ENCODE results near the gene MTNR1B. TPM values are rescaled to one million over a fixed set of nuclear protein-coding genes. Genes with fewer than 3 reads are reported as not detected.

Gene MTNR1B
- polyA plus RNA-seq (2013, experiment 1 of 2; ENCODE audit: insufficient read length), result not detected
- polyA plus RNA-seq (2013, experiment 2 of 2; ENCODE audit: insufficient read length), result not detected

DNA sequence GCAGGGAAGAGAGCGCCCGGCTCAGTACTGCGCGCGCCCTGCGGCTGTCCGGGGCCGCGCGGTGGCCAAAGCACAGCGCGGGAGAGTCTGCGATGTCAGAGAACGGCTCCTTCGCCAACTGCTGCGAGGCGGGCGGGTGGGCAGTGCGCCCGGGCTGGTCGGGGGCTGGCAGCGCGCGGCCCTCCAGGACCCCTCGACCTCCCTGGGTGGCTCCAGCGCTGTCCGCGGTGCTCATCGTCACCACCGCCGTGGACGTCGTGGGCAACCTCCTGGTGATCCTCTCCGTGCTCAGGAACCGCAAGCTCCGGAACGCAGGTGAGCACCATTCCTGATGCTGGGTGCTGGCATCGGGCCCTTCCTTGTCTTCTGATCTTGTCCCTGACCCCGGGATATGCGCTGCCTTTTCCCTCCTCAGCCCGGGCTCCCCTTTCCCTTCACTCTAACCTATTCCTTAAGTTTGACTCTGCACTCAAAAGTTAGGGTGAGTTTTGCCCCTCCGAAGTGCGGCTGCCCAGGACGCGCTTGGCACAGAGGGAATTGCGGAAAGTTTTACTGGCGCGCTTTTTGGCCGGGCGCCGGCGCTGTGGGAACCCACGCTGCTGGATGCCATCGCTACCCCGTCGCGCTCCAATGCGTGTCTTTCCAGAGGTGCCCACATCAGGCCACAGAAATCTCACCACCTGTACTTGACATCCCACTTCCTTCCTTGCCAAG is at the start of gene MTNR1B:
TSS of gene MTNR1B (plus strand) at position 18 of the 714 bp plus-strand sequence. CDS start at position 93, 75 bp downstream.
- DNase-seq, result no peak

DNA sequence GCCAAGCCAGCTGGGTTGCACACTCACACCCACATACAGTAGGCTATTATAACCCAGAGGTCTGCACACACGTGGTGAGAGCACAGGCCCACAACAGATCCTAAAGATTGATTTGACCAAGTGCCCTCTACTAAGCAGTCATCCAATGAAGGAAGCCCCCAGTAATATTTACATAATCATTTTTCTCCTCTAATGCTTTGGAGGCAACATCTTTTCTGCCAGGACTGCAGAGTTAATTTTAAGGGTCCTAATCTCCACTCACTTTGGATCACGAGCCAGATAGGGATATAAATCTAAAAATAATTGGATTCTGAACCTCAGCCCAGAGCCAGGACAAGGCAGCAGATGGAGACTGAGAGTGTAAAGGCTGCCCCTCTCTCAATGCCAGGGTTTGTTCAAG is 49.1 kb upstream of the MTNR1B start:
- DNase-seq, result no peak

DNA sequence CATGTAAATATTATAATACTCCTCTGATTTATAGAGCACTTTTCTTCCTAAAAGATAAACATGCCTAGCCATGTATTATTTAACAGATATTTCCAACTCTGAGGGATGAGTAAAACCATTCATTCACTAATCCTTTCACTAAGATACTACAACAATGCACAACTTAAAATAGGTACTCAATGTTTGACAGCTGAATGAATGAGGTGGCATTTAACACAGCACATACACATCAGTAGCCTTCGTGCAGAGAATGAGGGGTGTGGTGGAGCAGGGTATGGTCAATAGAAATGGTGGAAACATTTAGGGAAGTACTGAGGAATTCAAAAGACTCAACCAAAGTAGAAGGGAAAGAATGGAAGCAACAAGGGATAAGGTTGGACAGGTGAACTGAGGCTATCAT is 46.7 kb upstream of the MTNR1B start:
- no peak for DNase-seq

DNA sequence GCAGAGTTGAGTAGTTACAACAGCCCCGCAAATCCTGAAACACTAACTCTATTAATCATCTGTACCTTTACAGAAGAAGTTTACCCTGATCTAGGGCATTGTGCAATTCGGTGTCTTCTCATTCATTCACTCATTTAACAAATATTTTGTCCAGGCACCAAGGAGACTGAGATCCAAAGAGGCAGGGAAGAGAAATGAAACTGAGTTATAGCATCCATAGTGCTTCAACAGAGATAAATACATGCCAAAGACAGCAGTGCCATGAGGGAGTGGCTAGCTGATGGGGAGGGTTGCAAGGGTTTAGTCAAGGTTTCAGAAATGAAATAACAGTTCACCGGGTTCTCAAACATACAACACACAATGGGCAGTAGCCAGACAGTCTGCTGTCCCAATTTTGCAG is 40.2 kb upstream of the MTNR1B start:
- DNase-seq, result no peak

DNA sequence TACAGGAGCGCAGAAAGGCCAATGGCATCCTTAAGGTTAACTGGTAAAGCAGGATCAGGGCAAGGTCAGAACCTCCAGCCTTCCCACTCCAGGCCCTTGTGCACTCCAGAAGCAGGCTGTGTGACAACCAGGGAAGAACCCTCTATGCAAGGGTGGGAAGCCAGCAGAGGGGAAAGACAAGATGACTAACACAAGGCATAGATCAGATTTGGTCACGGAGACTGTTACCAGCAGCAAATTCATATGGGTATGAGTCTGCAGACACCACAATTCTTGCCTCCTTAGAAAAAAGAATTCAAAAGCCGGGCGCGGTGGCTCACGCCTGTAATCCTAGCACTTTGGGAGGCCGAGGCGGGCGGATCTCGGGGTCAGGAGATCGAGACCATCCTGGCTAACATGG is 39.8 kb upstream of the MTNR1B start:
- no peak for DNase-seq

DNA sequence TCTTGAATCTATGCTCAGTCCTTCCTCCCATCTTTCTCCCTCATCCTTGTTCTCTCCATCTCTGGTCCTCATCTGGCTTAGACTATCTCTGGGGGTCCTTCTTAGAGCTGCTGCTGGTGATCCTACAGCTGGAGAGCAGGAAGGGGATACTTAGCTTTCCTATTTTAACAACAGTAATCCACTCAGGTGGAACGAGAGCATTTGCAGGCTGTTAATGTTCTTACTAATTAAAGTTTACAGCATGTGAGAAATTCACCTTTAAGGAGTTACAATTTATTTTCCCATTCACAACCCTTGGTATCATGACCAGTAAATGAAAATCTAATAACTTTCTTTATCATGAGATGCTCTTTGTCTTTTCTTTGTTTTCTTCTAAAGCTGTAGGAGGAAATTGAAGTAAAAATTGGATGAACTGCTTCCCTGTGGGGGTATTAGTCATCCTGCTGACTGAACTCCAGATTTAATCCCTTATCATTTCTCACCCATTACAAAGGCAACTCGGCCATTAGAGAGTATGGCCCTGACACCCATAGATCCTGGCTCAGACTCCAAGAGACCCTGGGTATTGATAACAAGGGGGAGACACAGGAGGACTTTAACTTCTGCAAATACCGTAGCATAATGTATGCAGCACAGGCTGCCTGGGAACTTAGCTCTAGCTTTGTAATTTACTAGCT is 37.6 kb upstream of the MTNR1B start:
- no peak for DNase-seq

DNA sequence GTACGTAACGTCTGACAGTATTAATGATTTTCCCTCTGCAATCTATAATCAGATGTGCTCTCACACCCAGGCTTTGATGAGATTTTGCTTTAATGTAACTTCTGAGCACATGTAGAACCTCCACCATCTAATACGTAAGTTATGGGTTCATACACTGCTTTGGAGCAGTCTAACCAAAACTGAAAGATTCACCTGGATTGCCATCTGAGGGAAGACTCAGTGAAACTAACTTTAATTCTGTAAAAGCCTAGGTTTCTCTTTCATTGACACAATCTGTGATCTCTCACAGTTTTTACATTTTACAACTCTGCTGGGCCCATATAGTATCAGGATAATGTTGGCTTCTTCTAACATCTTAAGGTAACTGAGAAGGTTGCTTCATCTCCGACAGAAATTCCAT is 30.1 kb upstream of the MTNR1B start:
- no peak for DNase-seq

DNA sequence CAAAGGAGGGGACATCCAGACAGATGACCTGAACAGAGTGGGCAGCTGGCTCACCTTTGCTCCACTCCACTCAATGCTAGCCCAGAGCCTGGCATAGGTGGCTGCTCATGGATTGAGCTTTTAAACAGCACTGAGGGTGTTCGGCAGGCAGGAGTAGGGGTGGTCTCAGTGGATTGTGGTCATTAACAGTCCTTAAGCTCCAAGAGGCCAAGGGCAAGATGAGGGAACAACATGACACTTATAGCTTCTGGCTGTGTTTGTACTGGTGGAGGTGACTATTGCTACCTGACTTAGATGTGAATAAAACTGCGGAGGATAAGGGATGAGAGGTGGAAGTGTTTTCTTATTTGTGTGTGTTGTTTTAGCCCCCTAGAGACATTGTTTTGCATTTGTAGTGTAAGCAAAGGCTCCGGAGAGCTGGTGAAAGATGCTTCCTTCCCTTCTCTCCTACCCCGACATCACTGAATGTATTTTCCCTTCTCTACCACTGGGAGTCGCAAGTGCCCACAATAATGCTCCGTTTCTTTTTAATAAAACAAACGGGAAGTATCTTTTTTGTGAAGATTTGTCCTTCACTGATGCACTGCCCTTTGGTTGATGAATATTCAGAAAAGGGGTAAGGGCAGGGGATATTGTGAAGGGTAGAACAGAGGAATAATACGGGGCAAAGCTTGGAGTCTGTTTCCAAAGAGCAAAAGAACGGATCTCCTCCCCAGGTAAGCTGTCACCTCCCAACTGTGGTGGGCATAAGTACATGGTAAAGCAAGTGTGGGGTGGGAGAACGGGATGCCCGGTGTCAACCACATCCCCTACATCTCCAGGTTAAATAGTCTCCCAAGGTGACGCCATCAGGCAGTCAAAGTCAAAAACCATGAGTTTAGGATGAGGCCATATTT is 27.5 kb upstream of the MTNR1B start:
- peak; percentile 23 for DNase-seq

DNA sequence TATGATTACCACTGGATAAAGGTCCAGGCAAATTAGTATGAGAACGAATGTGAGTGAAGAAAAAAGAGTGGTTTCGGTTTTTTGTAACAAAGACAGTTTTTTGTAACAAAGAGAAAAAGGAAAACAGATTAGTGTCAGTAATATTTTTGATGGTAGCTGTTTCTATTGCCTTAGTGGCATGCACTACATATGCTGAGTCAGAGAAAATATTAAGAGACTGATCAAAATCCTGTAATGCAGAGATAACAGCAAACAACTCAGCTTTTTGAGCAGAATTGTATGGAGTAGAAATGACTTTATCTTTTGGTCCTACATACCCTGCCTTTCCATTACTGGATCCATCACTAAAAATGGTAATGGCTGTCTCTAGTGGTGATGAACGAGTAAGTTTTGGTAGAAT is 22.7 kb upstream of the MTNR1B start:
- DNase-seq, result no peak

DNA sequence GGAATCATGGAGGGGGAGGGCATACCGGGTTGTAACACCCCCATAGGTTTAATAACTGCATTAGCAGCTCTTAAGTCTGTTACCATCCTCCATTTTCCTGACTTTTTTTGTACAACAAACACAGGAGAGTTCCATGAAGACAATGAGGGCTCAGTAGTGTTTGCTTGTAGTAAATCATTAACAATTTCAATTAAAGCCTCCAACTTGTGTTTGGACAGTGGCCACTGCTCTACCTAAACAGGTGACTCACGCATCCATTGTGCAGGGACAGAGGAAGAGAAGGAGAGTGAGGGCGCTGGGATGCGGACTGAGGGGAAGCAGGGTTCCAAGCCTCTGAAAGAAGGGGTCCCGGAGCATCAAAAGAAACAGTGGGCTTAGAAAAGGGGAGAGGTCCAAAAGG is 21.3 kb upstream of the MTNR1B start:
- no peak for DNase-seq

DNA sequence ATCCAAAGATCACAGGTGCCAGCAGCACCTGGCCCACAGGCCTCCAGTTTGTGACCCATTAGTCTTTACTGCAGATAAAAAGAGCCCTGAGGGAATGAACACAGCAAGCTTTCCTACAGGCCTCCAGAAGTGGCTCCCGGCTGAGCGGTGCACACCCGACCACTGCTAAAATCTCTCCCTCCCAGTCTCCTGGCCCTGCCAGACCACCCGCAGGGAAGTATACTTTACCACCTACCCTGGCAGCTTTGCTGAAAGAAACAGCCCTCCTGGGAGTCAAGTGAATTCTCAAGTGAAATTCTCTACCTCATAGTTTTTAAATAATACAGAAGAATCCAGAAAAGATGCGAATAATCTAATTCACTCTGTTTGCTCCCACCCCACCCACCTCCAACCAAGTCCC is 15.4 kb upstream of the MTNR1B start:
- no peak for DNase-seq

DNA sequence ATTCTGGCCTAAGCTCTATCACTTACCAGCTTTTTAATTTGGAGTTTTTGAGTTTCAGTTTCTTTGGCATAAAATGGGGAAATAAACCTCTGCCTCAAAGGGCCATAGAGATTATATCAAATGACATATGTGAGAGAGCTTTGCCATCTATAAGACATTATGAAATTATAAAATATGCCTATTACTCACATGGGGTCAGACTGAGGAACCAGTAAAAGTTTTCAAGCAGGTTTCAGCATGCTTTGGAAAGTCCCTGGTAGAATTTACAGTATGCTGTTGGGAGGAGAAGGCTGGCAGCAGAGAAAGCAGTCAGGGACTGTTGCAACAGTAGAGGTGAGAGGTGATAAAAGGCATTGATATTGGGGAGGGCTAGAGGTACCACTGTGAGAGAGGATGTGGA is 13.6 kb upstream of the MTNR1B start:
- no peak for DNase-seq

DNA sequence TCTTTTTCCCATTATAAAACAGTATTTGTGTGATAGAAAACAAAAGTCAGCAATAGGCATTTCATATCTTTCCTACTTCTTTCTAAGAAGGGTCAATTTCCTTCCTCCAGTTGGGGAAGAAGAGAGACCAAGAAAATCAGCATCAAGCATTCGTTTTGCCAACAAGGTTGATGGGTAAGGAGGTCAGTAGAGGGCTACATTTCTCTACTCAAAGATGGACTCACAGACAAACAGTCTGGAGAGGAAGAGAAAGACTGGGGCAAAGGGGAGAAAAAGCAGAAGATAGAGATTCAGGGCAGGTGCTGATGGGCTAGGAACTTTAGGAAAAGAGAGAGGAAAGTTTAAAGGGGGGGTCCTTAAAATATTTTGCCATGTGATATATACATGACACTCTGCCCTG is 8.6 kb upstream of the MTNR1B start:
- no peak for DNase-seq

DNA sequence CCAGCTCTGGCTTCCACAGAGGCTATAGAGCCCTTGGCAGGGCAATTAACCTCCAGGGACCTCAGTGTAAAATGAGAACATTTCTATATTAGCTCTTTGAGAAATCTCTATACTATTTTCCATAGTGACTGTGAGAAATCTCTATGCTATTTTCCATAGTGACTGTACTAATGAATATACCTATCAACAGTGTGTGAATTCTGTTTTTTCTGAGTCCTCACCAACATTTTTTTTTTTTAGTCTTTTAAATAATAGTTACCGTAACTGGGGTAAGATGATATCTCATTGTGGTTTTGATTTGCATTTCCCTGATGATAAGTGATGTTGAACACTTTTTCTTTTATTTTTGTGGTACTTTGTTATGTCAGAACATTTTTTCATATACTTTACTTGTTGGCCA is 7.0 kb upstream of the MTNR1B start:
- DNase-seq, result no peak

DNA sequence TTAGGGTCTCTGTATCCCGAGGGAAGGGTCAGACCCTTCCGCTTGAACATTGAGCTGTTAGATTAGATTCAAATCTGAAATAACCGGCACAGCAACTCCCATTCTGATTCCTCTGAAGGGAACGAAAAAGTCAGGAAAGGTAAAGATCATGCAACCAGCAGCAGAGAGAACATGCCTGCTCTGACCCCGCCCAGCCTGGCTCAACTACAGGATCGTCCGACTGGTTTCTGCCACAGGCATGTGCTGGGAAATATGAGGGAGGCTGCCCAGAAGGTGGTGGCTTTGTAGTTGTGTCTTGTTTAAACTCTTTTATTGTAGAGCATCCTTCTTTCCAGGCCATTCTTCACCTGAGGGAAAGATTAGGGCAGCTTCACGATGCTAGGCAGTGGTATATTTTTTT is 5.0 kb upstream of the MTNR1B start:
- no peak for DNase-seq

DNA sequence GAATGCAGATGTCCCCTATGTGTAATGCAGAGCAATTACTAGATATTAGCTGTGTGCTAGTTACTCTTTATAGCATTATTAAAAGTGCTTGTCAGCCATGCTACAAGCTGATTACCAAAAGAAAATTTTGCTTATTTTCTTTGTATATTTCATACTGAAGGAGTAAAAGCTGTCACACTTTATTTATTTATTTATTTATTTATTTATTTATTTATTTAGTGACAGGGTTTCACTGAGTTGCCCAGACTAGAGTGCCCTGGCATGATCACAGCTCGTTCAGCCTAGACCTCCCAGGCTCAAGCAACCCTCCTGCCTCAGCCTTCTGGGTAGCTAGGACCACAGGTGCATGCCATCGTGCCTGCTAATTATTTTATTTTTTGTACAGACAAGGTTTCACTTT is 4.3 kb upstream of the MTNR1B start:
- no peak for DNase-seq

DNA sequence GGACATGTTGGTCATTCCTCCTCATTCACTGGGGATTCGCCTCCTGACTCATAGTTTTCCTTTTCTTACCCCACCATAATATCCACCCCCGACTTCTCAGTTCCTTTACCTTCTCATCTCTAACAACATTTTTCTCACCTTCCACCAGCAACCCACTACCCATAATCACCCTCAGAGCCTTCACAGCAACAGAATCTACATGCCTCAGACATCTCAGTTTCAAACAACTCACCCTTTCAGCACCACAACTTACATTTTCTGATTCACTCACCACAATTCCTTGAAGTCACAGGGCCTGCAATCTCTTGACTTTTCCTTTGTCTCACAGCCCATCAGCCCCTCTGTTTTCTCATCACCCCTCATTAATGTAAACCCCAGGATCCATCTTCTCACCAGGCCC is 2.3 kb upstream of the MTNR1B start:
- DNase-seq, result no peak

DNA sequence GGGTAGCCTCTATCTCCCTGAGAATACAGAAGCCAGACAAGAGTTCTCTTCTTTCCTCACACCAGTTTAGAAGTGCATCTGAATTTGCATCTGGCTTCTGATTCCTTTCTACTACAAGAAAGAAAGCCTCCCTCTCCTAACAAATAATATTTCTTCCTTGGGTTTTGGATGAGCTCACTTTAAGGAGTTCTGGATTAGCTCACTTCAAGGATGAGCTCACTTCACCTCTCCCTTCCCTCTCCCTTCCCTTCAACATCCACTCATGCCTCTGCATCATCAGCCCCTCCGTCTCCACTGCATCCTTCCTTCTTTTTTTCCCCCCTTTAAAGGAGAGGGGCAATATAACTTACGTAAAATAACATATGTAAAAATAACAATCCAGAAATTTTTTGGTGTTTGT is 1.6 kb upstream of the MTNR1B start:
- DNase-seq, result no peak

DNA sequence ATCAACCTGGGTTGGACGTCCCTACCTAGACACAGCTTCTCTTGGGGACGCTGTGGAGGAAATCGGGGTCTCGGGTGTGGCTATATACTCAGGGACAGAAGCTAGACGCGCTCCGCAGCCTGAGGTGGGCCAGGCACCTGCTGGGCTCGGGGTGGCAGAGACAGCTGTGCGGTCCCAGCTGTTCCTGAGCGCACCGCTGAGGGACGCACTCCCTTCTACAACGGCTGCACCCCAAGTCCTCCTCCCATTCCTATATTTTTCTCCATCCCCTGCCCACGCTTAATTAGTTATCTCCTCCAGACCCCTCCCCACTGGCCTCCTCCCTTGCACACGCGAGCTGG is 188 bp upstream of the MTNR1B start:
- DNase-seq, result no peak

DNA sequence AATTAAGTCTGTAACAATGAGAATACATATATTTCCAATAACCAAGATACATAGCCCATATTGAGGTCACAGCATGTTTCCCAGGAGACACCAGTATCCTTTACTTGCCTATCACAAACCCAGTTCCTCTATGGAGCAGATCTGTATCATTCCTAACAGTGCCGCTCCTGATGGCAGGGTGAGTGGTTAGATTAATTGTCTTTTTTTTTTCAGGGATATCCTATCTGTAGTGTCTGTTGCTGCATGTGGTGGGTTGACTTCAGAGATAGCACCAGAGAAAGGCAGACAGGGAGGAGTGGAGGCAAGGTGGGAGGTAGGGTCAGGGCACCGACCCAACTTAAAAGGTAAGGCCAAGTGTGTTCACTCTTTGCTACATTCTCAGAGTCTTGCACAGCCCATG is 2.8 kb downstream of the MTNR1B start:
- DNase-seq, result no peak

DNA sequence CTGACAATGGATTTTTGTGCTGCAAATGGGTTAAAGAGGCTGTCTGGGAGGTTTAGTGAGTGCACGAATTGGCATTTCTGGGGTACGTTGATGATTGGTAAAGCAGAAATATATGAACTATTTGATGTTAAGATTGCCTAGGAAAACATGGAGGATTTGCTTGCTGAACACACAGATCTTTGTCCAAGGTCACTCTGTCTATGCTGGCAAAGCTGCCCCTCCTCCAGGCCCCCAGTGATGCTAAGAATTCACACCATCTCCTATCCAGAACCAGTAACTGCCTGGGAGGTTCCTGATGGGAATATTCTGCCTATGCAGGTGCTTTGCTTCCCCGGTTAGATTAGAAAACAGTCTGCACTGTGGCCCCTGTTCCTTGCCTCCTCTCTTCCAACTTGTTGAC is 5.8 kb downstream of the MTNR1B start:
- no peak for DNase-seq

DNA sequence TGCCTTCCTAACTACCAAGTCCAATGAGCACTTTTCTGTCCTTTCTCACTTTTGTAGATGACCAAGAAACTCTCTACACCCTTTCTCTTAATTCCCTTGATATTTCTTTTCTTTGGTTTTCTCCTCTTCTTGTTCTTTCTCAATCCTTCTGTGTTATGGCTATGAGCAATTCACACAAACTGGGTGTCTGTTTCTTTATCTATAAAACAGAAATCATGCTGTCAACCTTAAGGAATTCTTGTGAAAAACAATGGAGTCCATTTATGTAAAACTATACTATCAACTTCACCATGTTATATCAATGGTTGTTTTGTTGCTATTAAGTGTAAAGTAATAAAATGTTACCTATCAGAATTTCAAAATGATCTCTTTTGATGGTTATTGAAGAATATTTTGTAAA is 7.2 kb downstream of the MTNR1B start:
- no peak for DNase-seq

DNA sequence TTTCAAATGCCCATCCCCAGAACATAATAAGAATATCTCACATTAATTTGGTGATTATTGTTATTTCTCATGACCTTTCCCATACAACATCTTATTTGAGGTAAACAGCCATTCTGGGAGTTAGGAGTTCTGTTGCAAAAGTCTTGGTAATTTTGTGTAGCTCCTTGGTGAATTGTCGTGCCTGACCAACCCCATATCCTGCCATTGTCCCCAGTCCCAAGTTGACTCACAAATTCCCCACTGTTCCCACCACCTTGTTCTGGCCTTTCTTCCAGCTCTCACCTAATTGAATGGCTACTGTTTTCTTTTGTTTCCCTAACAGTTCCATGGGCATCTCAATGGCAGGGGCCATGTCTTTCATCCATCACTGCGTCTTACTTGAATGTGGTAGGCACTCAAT is 8.0 kb downstream of the MTNR1B start:
- no peak for DNase-seq
